K562 (cell line): ENCODE measurements around the gene PTOV1. TPM values are rescaled to one million over a fixed set of nuclear protein-coding genes. Genes with fewer than 3 reads are reported as not detected.

Experiments
- ATAC-seq: fragments of 200-7000 bp; cut with Tn5 transposase; 3 replicates; pipeline ENCODE4 v1.9.1; 2020; ENCODE audit warnings: moderate library complexity
- BruUV-seq: library from RNA; stranded (reverse); fragments of 400-500 nt; replicated peaks from 2 replicates; lab custom pipeline; 2021; lab: Mats Ljungman, UMichigan
- CTCF ChIA-PET: fragments of 300-600 bp; formaldehyde crosslinking; extraction: SDS; loops from one replicate; lab custom pipeline; 2021; ENCODE audit warnings: low intra/inter-chr PET ratio; lab: Yijun Ruan, JAX
- POLR2A ChIA-PET: fragments of 300-600, 350-650 bp; sonication (Branson Sonifier 250); formaldehyde crosslinking; extraction: SDS; loops from one replicate; lab custom pipeline; 2021; ENCODE audit warnings: antibody characterized with exemption, inconsistent platforms; lab: Yijun Ruan, JAX
- DNase-seq, 4 experiments: peaks; one replicate each; pipeline versions ENCODE4 v3.0.0 to v3.0.0-alpha.2; 2011 to 2018; ENCODE audit warnings: low spot score in 3 of 4, mixed read lengths in 3 of 4; ENCODE audit errors: extremely low read depth in 1 of 4
- FAIRE-seq: peaks from 2 replicates; lab custom pipeline; 2011; peaks lifted over from hg19 to GRCh38; lab: Jason Lieb, UNC
- H2AFZ ChIP-seq: 2 replicates; pipeline ENCODE4 v1.6.0; 2011; ENCODE audit warnings: low read depth, low read length, control low read depth, inconsistent platforms
- H3K27ac ChIP-seq: fragments of 200-600 bp; 3 replicates; pipeline ENCODE4 v1.8.0; 2011; ENCODE audit warnings: low read depth, mild to moderate bottlenecking, control low read depth, inconsistent platforms, low read length, moderate library complexity, mixed read lengths; ENCODE audit errors: extremely low read depth
- H3K27me3 ChIP-seq, 2 experiments: fragments of 300-600 bp in 1 of 2; 2 replicates in 1 of 2; 3 replicates in 1 of 2; pipeline versions ENCODE4 v1.6.0 to v1.8.0; 2011; ENCODE audit warnings: inconsistent platforms in 2 of 2, low read length in 2 of 2, mild to moderate bottlenecking in 1 of 2, mixed read lengths in 1 of 2, moderate library complexity in 1 of 2; ENCODE audit not compliant: control insufficient read depth in 2 of 2, insufficient read depth in 2 of 2
- H3K36me3 ChIP-seq: fragments of 300-600 bp; 3 replicates; pipeline ENCODE4 v1.8.0; 2011; ENCODE audit warnings: mild to moderate bottlenecking, low read length, inconsistent platforms; ENCODE audit not compliant: control insufficient read depth, insufficient read depth
- H3K4me1 ChIP-seq, 2 experiments: fragments of 200-600 bp in 1 of 2; replicated peaks in 1 of 2; 2 replicates in 1 of 2; 3 replicates in 1 of 2; pipeline versions ENCODE4 v1.5.1 to v1.8.0; 2011; ENCODE audit warnings: inconsistent platforms in 2 of 2, low read length in 2 of 2, mild to moderate bottlenecking in 1 of 2, mixed read lengths in 1 of 2, moderate library complexity in 1 of 2; ENCODE audit not compliant: control insufficient read depth in 2 of 2, insufficient read depth in 2 of 2
- H3K4me2 ChIP-seq: 2 replicates; pipeline ENCODE4 v1.6.1; 2011; ENCODE audit warnings: low read length, control low read depth, inconsistent platforms, mixed read lengths; ENCODE audit not compliant: insufficient read depth
- H3K4me3 ChIP-seq: fragments of 200-600 bp; sonication (generic), shearing (Covaris generic); 2 replicates; pipeline ENCODE4 v1.5.1; 2016; ENCODE audit warnings: control low read depth, inconsistent platforms
- H3K79me2 ChIP-seq: fragments of 200-600 bp; 3 replicates; pipeline ENCODE4 v1.8.0; 2011; ENCODE audit warnings: low read length, inconsistent platforms; ENCODE audit not compliant: control insufficient read depth, insufficient read depth
- H3K9ac ChIP-seq, 2 experiments: 2 replicates each; pipeline versions ENCODE4 v1.6.0 to v1.6.1; 2011; ENCODE audit warnings: low read depth in 2 of 2, low read length in 2 of 2, control low read depth in 1 of 2, inconsistent platforms in 1 of 2, mild to moderate bottlenecking in 1 of 2, mixed read lengths in 1 of 2; ENCODE audit not compliant: insufficient read depth in 1 of 2
- H3K9me1 ChIP-seq: one replicate; pipeline ENCODE4 v1.6.0; 2011; ENCODE audit warnings: inconsistent platforms, mild to moderate bottlenecking, low read length, moderate library complexity; ENCODE audit not compliant: control insufficient read depth, insufficient read depth
- H3K9me3 ChIP-seq: replicated peaks from 2 replicates; pipeline ENCODE4 v1.5.1; 2011; ENCODE audit warnings: low read depth, low read length, inconsistent platforms; ENCODE audit not compliant: control insufficient read depth, insufficient read depth
- H4K20me1 ChIP-seq: replicated peaks from 2 replicates; pipeline ENCODE4 v1.6.1; 2011; ENCODE audit warnings: low read length, inconsistent platforms, mixed read lengths; ENCODE audit not compliant: control insufficient read depth, insufficient read depth
- BCOR ChIP-seq: fragments of 450-650 bp; IDR thresholded peaks from 2 replicates; pipeline ENCODE4 v1.6.1; 2016
- GATAD2A ChIP-seq: fragments of 450-650 bp; IDR thresholded peaks from 2 replicates; pipeline ENCODE4 v1.6.1; 2017
- HDAC1 ChIP-seq, 2 experiments: fragments of 450-650 bp; IDR thresholded peaks; 2 replicates each; pipeline ENCODE4 v1.6.1; 2016 to 2017; ENCODE audit warnings: inconsistent platforms in 1 of 2, mild to moderate bottlenecking in 1 of 2, moderate library complexity in 1 of 2
- RBM25 ChIP-seq: fragments of 200-400 bp; formaldehyde crosslinking; IDR thresholded peaks from 2 replicates; pipeline ENCODE4 v1.6.1; 2018; ENCODE audit warnings: low read length, low read depth, moderate library complexity; ENCODE audit not compliant: severe bottlenecking
- TRIM28 ChIP-seq: fragments of 450-650 bp; IDR thresholded peaks from 2 replicates; pipeline ENCODE4 v1.6.1; 2017
- ZFP36 ChIP-seq: fragments of 150-350 bp; IDR thresholded peaks from 2 replicates; pipeline ENCODE4 v1.6.1; 2018; ENCODE audit warnings: low read length, low read depth; ENCODE audit not compliant: partially characterized antibody
- ZNF436 ChIP-seq: fragments of 250-450, 450-650 bp; sonication (Bioruptor Pico); formaldehyde crosslinking; IDR thresholded peaks from 2 replicates; pipeline ENCODE4 v1.7.0; 2020; ENCODE audit warnings: mild to moderate bottlenecking
- ZNF609 ChIP-seq: sonication (generic); formaldehyde crosslinking; IDR thresholded peaks from 2 replicates; pipeline ENCODE4 v1.8.1; 2023; ENCODE audit warnings: missing genetic modification reagents, mild to moderate bottlenecking, borderline replicate concordance
- WGBS: fragments of 100-300 bp; shearing (Covaris generic); methylation state at CpG from one replicate; pipeline ENCODE4 v1.1.6; 2016; ENCODE audit warnings: low coverage, mixed read lengths; ENCODE audit not compliant: insufficient coverage; ENCODE audit errors: missing lambda C conversion rate; 5-methylcytosine and 5-hydroxymethylcytosine counted together
- in situ Hi-C: fragments of 300-500 bp; cut with MboI; formaldehyde crosslinking; loops from 4 replicates; pipeline ENCODE4 v1.15.0; 2018; ENCODE audit warnings: inconsistent platforms, mixed read lengths
- intact Hi-C: fragments of 100-400 bp; cut with micrococcal nuclease; formaldehyde crosslinking; loops from 2 replicates; pipeline ENCODE4 v1.14.2; 2022
- polyA plus RNA-seq, 8 experiments: library from polyadenylated mRNA; depleted of rRNA in 4 of 8; stranded (reverse) in 5 of 8; unstranded in 3 of 8; fragments of >200 nt; fragmentation: Nextera tagmentation in 2 of 8; fragmentation: Illumina TruSeq in 1 of 8; extraction: Ambion mirVana in 2 of 8; extraction: Trizol in 1 of 8; gene quantifications; 2 replicates each; pipeline versions ENCODE4 v1.2.1 to v1.2.3, GENCODE V29; 2011 to 2014; ENCODE audit warnings: inconsistent platforms in 1 of 8, missing spikeins in 1 of 8
- total RNA-seq, 7 experiments: library from RNA; depleted of rRNA in 6 of 7; stranded (reverse); fragments of >200 nt in 6 of 7; fragmentation: Illumina TruSeq in 2 of 7; extraction: Trizol in 2 of 7; gene quantifications; 2 replicates each; pipeline versions ENCODE4 v1.2.1 to v1.2.3, GENCODE V29; 2011 to 2021; ENCODE audit warnings: low replicate concordance in 1 of 7

The PTOV1 gene
- total and polyA plus RNA-seq, 9 of the 15 experiments (the other 6 are each of a cell fraction or from before 2014, with no cell fraction given), result 4.9 to 169 (median 43.5) TPM

DNA sequence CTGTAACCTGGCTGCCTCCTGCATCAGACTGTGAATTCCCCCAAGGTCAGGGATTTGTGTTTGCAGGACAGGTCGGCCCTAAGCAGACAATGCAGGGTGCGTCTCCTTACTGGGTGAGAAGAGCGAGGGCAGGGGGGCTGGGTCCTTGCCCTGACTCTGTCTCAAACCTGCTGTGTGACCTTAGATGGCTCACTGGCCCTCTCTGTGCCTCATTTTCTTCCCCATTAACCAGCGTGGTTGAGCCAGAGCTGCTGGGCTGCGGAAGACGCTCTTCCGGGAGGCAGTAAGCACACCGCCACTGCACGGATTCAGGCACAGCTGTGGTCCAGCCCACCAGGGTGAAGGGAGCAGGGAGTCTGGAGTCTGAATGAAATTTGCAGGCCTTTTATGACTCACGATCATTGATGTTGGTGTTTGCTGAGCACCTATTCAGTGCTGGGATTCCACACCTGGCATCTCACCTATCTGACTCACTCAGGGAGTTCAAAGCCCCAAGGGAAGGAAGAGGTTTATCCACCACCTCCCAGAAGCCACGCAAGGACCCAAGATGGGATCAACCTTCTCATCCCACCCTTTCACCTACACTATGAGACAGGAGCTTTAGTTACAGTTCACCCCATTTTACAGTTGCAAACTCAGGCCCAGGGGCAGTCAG, 23.7 kb downstream of the PTOV1 start:
- Histone ChIP-seq H3K4me2 (peak overlapping the region; percentile 99), H3K4me3 (peak overlapping the region; percentile 84), H3K9ac (peak overlapping the region; percentile 98 to 99; a peak in 3 of 4 replicates), H3K27me3 (no peaks in the 10 kb centered on the region), H3K9me3 (no peaks in the 10 kb centered on the region), H3K9me1 (peaks cover 4% of the 10 kb centered on the region), H4K20me1 (no peaks in the 10 kb centered on the region), H3K27ac (peak overlapping the region; percentile 99; the same call in 2 of the 3 replicates), H3K36me3 (peaks cover 50% of the 10 kb centered on the region), H3K4me1 (peaks cover 16 to 75% of the 10 kb centered on the region in 2 experiments; a peak in 4 of 5 replicates), H3K79me2 (peaks cover 43% of the 10 kb centered on the region), H2AFZ (no peak overlapping the region)
- FAIRE-seq (no peak), DNase-seq (no peak), ATAC-seq (no peak)
- no TSS peak for BruUV-seq
- WGBS, result 84% methylated on average over 10 of the region's 11 CpGs
- ChIA-PET CTCF (no interaction called here), POLR2A (interaction anchor here (0.6 to 3.0 kb wide), 5 partner anchors 8 to 282 kb away, joined by 3 to 16 read pairs (median 3); partner anchors contain the start of gene PTOV1)
- intact Hi-C loops, result loop anchor here (10.0 kb wide), 1 partner anchor 160 kb away; no protein-coding TSS in a partner anchor
- in situ Hi-C loops, result loop anchor here (10.0 kb wide), 1 partner anchor 380 kb away; the partner anchor contains the start of gene RPS11
- TF ChIP-seq BCOR (peak; percentile 71), ZNF436 (CRISPR knock-in tag) (no peak), RBM25 (peak; percentile 21), ZFP36 (peak; percentile 80)

DNA sequence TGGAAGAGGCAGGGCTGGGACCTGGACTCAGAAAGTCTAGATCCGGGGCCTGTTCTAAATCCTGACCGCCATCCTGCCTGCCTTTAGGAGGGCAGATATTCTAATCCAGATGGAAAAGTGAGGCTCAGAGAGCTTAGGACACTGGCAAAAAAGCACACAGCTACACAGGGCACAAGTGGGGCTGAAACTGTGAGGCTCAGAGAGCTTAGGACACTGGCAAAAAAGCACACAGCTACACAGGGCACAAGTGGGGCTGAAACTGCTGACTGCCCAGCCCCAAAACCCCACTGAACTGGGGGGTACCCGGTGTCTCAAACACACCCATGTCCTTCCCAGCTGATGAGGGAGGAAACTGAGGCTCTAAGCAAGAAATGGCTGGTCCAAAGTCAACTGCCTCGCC, 24.2 kb downstream of the PTOV1 start:
- no peak for TF ChIP-seq TRIM28
- no peak for TF ChIP-seq GATAD2A
- TF ChIP-seq HDAC1 (IDR thresholded peaks at IDR 0.05), result no peak
- peak; percentile 57 for TF ChIP-seq ZFP36
- TF ChIP-seq ZNF609, result no peak
- TF ChIP-seq, all 486 proteins: peak for 1
- Histone ChIP-seq H2AFZ (no peak overlapping the region), H3K27me3 (no peaks in the 10 kb centered on the region), H3K4me1 (peaks cover 13 to 74% of the 10 kb centered on the region in 2 experiments; a peak in 4 of 5 replicates), H3K4me3 (peak overlapping the region; percentile 84), H3K9ac (peak overlapping the region; percentile 98 to 99), H3K79me2 (peaks cover 41% of the 10 kb centered on the region), H3K36me3 (peaks cover 51% of the 10 kb centered on the region), H3K9me3 (no peaks in the 10 kb centered on the region), H3K9me1 (peaks cover 4% of the 10 kb centered on the region), H3K4me2 (peak overlapping the region; percentile 99), H3K27ac (peak overlapping the region; percentile 99), H4K20me1 (no peaks in the 10 kb centered on the region)
- DNase-seq (no peak), ATAC-seq (no peak), FAIRE-seq (no peak)
- WGBS, result 42% methylated on average over 4 of the region's 4 CpGs
- POLR2A ChIA-PET, result interaction anchor here (0.6 to 3.0 kb wide), 8 partner anchors 9 to 283 kb away, joined by 3 to 16 read pairs (median 3); partner anchors contain the start of gene PTOV1
- CTCF ChIA-PET, result no interaction called here
- no TSS peak for BruUV-seq
- in situ Hi-C loops, result loop anchor here (10.0 kb wide), 1 partner anchor 380 kb away; the partner anchor contains the start of gene RPS11
- intact Hi-C loops, result loop anchor here (10.0 kb wide), 1 partner anchor 160 kb away; no protein-coding TSS in a partner anchor
